Small intestine (tissue), 7 donors: Measurements from ENCODE around the gene CIBAR2. TPM values are rescaled to one million over a fixed set of nuclear protein-coding genes. Genes with fewer than 3 reads are reported as not detected.
A peak's percentile ranks its signal among the peaks of the same experiment; 100 is the strongest.

Experiments
- DNase-seq, 2 donors: peaks; one replicate each; pipeline versions ENCODE4 v3.0.0 to v3.0.0-alpha.2; 2013
- FAIRE-seq: peaks from 2 replicates; lab custom pipeline; 2012; peaks lifted over from hg19 to GRCh38; lab: Jason Lieb, UNC
- H3K27ac ChIP-seq, 3 donors: one replicate each; pipeline ENCODE4 v1.5.1; 2013; ENCODE audit warnings: low read length in 2 of 3, mild to moderate bottlenecking in 2 of 3, control low read depth in 1 of 3, inconsistent platforms in 1 of 3, low read depth in 1 of 3, moderate library complexity in 1 of 3
- H3K27me3 ChIP-seq, 3 donors: one replicate each; pipeline ENCODE4 v1.6.1; 2013; ENCODE audit warnings: low read length in 3 of 3, inconsistent platforms in 1 of 3; ENCODE audit not compliant: control insufficient read depth in 3 of 3, insufficient read depth in 3 of 3
- H3K36me3 ChIP-seq, 3 donors: one replicate each; pipeline ENCODE4 v1.6.1; 2013; ENCODE audit warnings: low read length in 3 of 3, inconsistent platforms in 1 of 3, low read depth in 1 of 3, mild to moderate bottlenecking in 1 of 3, moderate library complexity in 1 of 3; ENCODE audit not compliant: control insufficient read depth in 3 of 3, insufficient read depth in 2 of 3
- H3K4me1 ChIP-seq, 3 donors: one replicate each; pipeline ENCODE4 v1.6.1; 2013; ENCODE audit warnings: low read length in 2 of 3, inconsistent platforms in 1 of 3, low read depth in 1 of 3, mild to moderate bottlenecking in 1 of 3, moderate library complexity in 1 of 3; ENCODE audit not compliant: control insufficient read depth in 3 of 3, insufficient read depth in 2 of 3
- H3K4me3 ChIP-seq, 3 donors: one replicate each; pipeline ENCODE4 v1.5.1; 2013; ENCODE audit warnings: low read length in 3 of 3, control low read depth in 1 of 3, inconsistent platforms in 1 of 3, low read depth in 1 of 3, mild to moderate bottlenecking in 1 of 3, moderate library complexity in 1 of 3
- H3K9me3 ChIP-seq, 2 donors: one replicate each; pipeline ENCODE4 v1.6.1; 2013; ENCODE audit warnings: low read depth in 1 of 2, low read length in 1 of 2; ENCODE audit not compliant: control insufficient read depth in 2 of 2, insufficient read depth in 1 of 2
- WGBS, 3 donors: extraction: QIAGEN DNeasy Blood & Tissue Kit; methylation state at CpG; one replicate each; pipeline ENCODE4 v1.1.7; 2013; 5-methylcytosine and 5-hydroxymethylcytosine counted together
- polyA plus RNA-seq, 4 donors: library from polyadenylated mRNA; stranded (reverse) in 3 of 4; unstranded in 1 of 4; fragments of 200-250 nt in 3 of 4; fragments of 120-200 nt in 1 of 4; gene quantifications; one replicate each; pipeline versions ENCODE4 v1.2.1 to v1.2.3, GENCODE V29; 2013
- donor health status: healthy with polysubstance abuse.
- donor health status: control.
- donor health status: control.
- donor health status: Bipolar disorder and iron deficiency.
- donor health status: healthy.

Gene CIBAR2
- polyA plus RNA-seq, 4 donors = 0.04 to 3.0 (median 0.19) TPM; not detected in 1

- Histone ChIP-seq H3K4me1 (peaks cover 0 to 35% (median 0%) of the 10 kb centered on the region in 3 donors), H3K27ac (peak overlapping the region in 1 of 3 donors; percentile 76), H3K36me3 (no peaks in the 10 kb centered on the region), H3K4me3 (no peak overlapping the region), H3K27me3 (no peaks in the 10 kb centered on the region), H3K9me3 (no peaks in the 10 kb centered on the region)
- 33 to 56% (median 46%) methylated on average over 12 of the region's 12 CpGs for WGBS, 3 donors
- no peak for FAIRE-seq
- DNase-seq = no peak
Observed at GRCh38 chr16:85136213-85136701, 24.0 kb upstream of the CIBAR2 start.

- H3K36me3 ChIP-seq = no peaks in the 10 kb centered on the region
- no peak overlapping the region for H3K27ac ChIP-seq
- no peak overlapping the region for H3K4me3 ChIP-seq
- H3K4me1 ChIP-seq = peaks cover 0 to 27% (median 0%) of the 10 kb centered on the region in 3 donors
- WGBS, 3 donors = 50 to 70% (median 51%) methylated on average over 14 of the region's 14 CpGs
- no peaks in the 10 kb centered on the region for H3K27me3 ChIP-seq
- FAIRE-seq (no peak), DNase-seq (no peak)
- no peaks in the 10 kb centered on the region for H3K9me3 ChIP-seq
Observed at GRCh38 chr16:85134789-85135142, 22.5 kb upstream of the CIBAR2 start.

GRCh38 chr16:85134076-85134788, 22.0 kb upstream of the CIBAR2 start:
- H3K27me3 ChIP-seq = no peaks in the 10 kb centered on the region
- no peak overlapping the region for H3K4me3 ChIP-seq
- H3K36me3 ChIP-seq = no peaks in the 10 kb centered on the region
- H3K4me1 ChIP-seq = peaks cover 0 to 22% (median 0%) of the 10 kb centered on the region in 3 donors
- H3K9me3 ChIP-seq = no peaks in the 10 kb centered on the region
- no peak overlapping the region for H3K27ac ChIP-seq
- WGBS, 3 donors = 86 to 89% (median 89%) methylated on average over 16 to 19 of the region's 19 CpGs
- no peak for DNase-seq
- no peak for FAIRE-seq

GRCh38 chr16:85133290-85133599, 21.0 kb upstream of the CIBAR2 start:
- Histone ChIP-seq H3K36me3 (no peaks in the 10 kb centered on the region), H3K27ac (no peak overlapping the region), H3K27me3 (no peaks in the 10 kb centered on the region), H3K4me3 (no peak overlapping the region), H3K4me1 (peaks cover 0 to 20% (median 0%) of the 10 kb centered on the region in 3 donors), H3K9me3 (no peaks in the 10 kb centered on the region)
- no peak for FAIRE-seq
- DNase-seq = no peak
- WGBS, 3 donors = 13 to 73% (median 50%) methylated on average over 1 of the region's 1 CpG

GRCh38 chr16:85132456-85133289, 20.4 kb upstream of the CIBAR2 start:
- Histone ChIP-seq H3K4me1 (peaks cover 0 to 16% (median 0%) of the 10 kb centered on the region in 3 donors), H3K36me3 (no peaks in the 10 kb centered on the region), H3K4me3 (no peak overlapping the region), H3K27ac (no peak overlapping the region), H3K9me3 (no peaks in the 10 kb centered on the region), H3K27me3 (no peaks in the 10 kb centered on the region)
- FAIRE-seq (no peak), DNase-seq (no peak)
- 87 to 93% (median 90%) methylated on average over 20 of the region's 20 CpGs for WGBS, 3 donors

- no peaks in the 10 kb centered on the region for H3K27me3 ChIP-seq
- no peak overlapping the region for H3K4me3 ChIP-seq
- peak overlapping the region in 2 of 3 donors; percentile 13 to 69 for H3K27ac ChIP-seq
- DNase-seq (no peak), FAIRE-seq (no peak)
- peaks cover 0 to 8% (median 0%) of the 10 kb centered on the region in 3 donors for H3K4me1 ChIP-seq
- no peaks in the 10 kb centered on the region for H3K9me3 ChIP-seq
- WGBS, 3 donors = 65 to 94% (median 87%) methylated on average over 5 of the region's 5 CpGs
- no peaks in the 10 kb centered on the region for H3K36me3 ChIP-seq
Observed at GRCh38 chr16:85130705-85131028, 18.4 kb upstream of the CIBAR2 start.

GRCh38 chr16:85129876-85130704, 17.8 kb upstream of the CIBAR2 start:
- no peaks in the 10 kb centered on the region for H3K27me3 ChIP-seq
- 57 to 67% (median 65%) methylated on average over 15 of the region's 15 CpGs for WGBS, 3 donors
- FAIRE-seq (no peak), DNase-seq (peak in 1 of 2 donors; percentile 25)
- H3K4me1 ChIP-seq = peaks cover 0 to 8% (median 0%) of the 10 kb centered on the region in 3 donors
- H3K4me3 ChIP-seq = no peak overlapping the region
- no peaks in the 10 kb centered on the region for H3K9me3 ChIP-seq
- no peaks in the 10 kb centered on the region for H3K36me3 ChIP-seq
- H3K27ac ChIP-seq = peak overlapping the region in 2 of 3 donors; percentile 13 to 69
